IMR-90 (cell line): ENCODE data around the gene UST. TPM values are rescaled to one million over a fixed set of nuclear protein-coding genes. Genes with fewer than 3 reads are reported as not detected.

Experiments
- ATAC-seq: fragments of 200-7000 bp; cut with Tn5 transposase; 2 replicates; pipeline ENCODE4 v1.9.1; 2020; ENCODE audit warnings: low read depth, mild to moderate bottlenecking, moderate library complexity
- BruUV-seq: library from RNA; stranded (reverse); fragments of 400-500 nt; replicated peaks from 2 replicates; lab custom pipeline; 2021; lab: Mats Ljungman, UMichigan
- CTCF ChIA-PET: fragments of 300-600 bp; formaldehyde crosslinking; extraction: SDS; loops from one replicate; lab custom pipeline; 2021; ENCODE audit warnings: antibody characterized with exemption; lab: Yijun Ruan, JAX
- POLR2A ChIA-PET: fragments of 300-600 bp; sonication (Branson Sonifier 250); formaldehyde crosslinking; loops from one replicate; lab custom pipeline; 2022; ENCODE audit warnings: antibody characterized with exemption; ENCODE audit not compliant: unreplicated experiment; lab: Charles Lee
- DNase-seq: peaks from one replicate; pipeline ENCODE4 v3.0.0; 2013
- H2AFZ ChIP-seq: replicated peaks from 2 replicates; pipeline ENCODE3; 2013; ENCODE audit warnings: low read length, mild to moderate bottlenecking; ENCODE audit not compliant: poor library complexity
- H2AK5ac ChIP-seq: 2 replicates; pipeline ENCODE4 v1.6.1; 2013; ENCODE audit warnings: low read depth, low read length, inconsistent platforms
- H2AK9ac ChIP-seq: replicated peaks from 2 replicates; pipeline ENCODE3; 2013; ENCODE audit warnings: mild to moderate bottlenecking, low read depth, low read length, moderate library complexity; ENCODE audit not compliant: poor library complexity
- H2BK120ac ChIP-seq: 2 replicates; pipeline ENCODE4 v1.6.1; 2013; ENCODE audit warnings: low read depth, low read length, inconsistent platforms
- H2BK15ac ChIP-seq: 3 replicates; pipeline ENCODE4 v1.6.1; 2013; ENCODE audit warnings: low read depth, low read length, inconsistent platforms
- H2BK20ac ChIP-seq: 2 replicates; pipeline ENCODE4 v1.6.1; 2013; ENCODE audit warnings: low read depth, mild to moderate bottlenecking, inconsistent platforms, low read length, moderate library complexity
- H2BK5ac ChIP-seq: 2 replicates; pipeline ENCODE4 v1.6.1; 2013; ENCODE audit warnings: mild to moderate bottlenecking, low read depth, low read length, inconsistent platforms; ENCODE audit not compliant: poor library complexity, severe bottlenecking
- H3K14ac ChIP-seq: replicated peaks from 2 replicates; pipeline ENCODE4 v1.6.1; 2013; ENCODE audit warnings: low read depth, low read length, inconsistent platforms
- H3K18ac ChIP-seq: 2 replicates; pipeline ENCODE4 v1.6.1; 2013; ENCODE audit warnings: low read depth, low read length, control low read depth
- H3K23ac ChIP-seq: 2 replicates; pipeline ENCODE4 v1.6.1; 2013; ENCODE audit warnings: low read depth, low read length, inconsistent platforms
- H3K27ac ChIP-seq: 2 replicates; pipeline ENCODE4 v1.5.1; 2013; ENCODE audit warnings: mild to moderate bottlenecking, control low read depth, low read length; ENCODE audit not compliant: insufficient read depth
- H3K27me3 ChIP-seq: 2 replicates; pipeline ENCODE4 v1.6.1; 2013; ENCODE audit warnings: low read length; ENCODE audit not compliant: control insufficient read depth, insufficient read depth
- H3K36me3 ChIP-seq: 2 replicates; pipeline ENCODE4 v1.6.1; 2013; ENCODE audit warnings: low read length, mixed read lengths; ENCODE audit not compliant: control insufficient read depth, insufficient read depth
- H3K4ac ChIP-seq: 2 replicates; pipeline ENCODE4 v1.6.1; 2013; ENCODE audit warnings: low read depth, low read length, inconsistent platforms
- H3K4me1 ChIP-seq: 2 replicates; pipeline ENCODE4 v1.6.1; 2013; ENCODE audit warnings: low read length, mixed read lengths; ENCODE audit not compliant: control insufficient read depth, insufficient read depth
- H3K4me2 ChIP-seq: 2 replicates; pipeline ENCODE4 v1.6.1; 2013; ENCODE audit warnings: low read depth, mild to moderate bottlenecking, control low read depth, low read length, moderate library complexity
- H3K4me3 ChIP-seq: 2 replicates; pipeline ENCODE4 v1.5.1; 2013; ENCODE audit warnings: low read depth, mild to moderate bottlenecking, control low read depth, low read length, moderate library complexity; ENCODE audit not compliant: insufficient read depth
- H3K56ac ChIP-seq: 2 replicates; pipeline ENCODE4 v1.6.1; 2013; ENCODE audit warnings: low read length, inconsistent platforms; ENCODE audit not compliant: insufficient read depth; ENCODE audit errors: extremely low read depth
- H3K79me1 ChIP-seq, 2 experiments: 2 replicates each; pipeline ENCODE4 v1.6.1; 2013; ENCODE audit warnings: low read length in 2 of 2, inconsistent platforms in 1 of 2, low read depth in 1 of 2
- H3K9ac ChIP-seq: 2 replicates; pipeline ENCODE4 v1.6.1; 2013; ENCODE audit warnings: low read depth, low read length, control low read depth
- H3K9me1 ChIP-seq: 2 replicates; pipeline ENCODE4 v1.6.1; 2013; ENCODE audit warnings: low read length, inconsistent platforms; ENCODE audit not compliant: insufficient read depth
- H3K9me3 ChIP-seq: 2 replicates; pipeline ENCODE4 v1.6.1; 2013; ENCODE audit warnings: low read length; ENCODE audit not compliant: control insufficient read depth, insufficient read depth
- H4K20me1 ChIP-seq: 2 replicates; pipeline ENCODE4 v1.6.1; 2013; ENCODE audit warnings: low read length, inconsistent platforms; ENCODE audit not compliant: insufficient read depth
- H4K5ac ChIP-seq: 2 replicates; pipeline ENCODE4 v1.6.1; 2013; ENCODE audit warnings: mild to moderate bottlenecking, low read depth, low read length, control low read depth
- H4K8ac ChIP-seq, 2 experiments: 2 replicates each; pipeline ENCODE4 v1.6.1; 2013; ENCODE audit warnings: low read depth in 2 of 2, low read length in 2 of 2, control low read depth in 1 of 2, inconsistent platforms in 1 of 2
- H4K91ac ChIP-seq: 2 replicates; pipeline ENCODE4 v1.6.1; 2013; ENCODE audit warnings: low read depth, low read length, inconsistent platforms; ENCODE audit not compliant: insufficient read depth
- BHLHE40 ChIP-seq: fragments of 150-350 bp; IDR thresholded peaks from 2 replicates; pipeline ENCODE4 v1.6.1; 2016; ENCODE audit warnings: mild to moderate bottlenecking, low read depth, low read length
- CHD1 ChIP-seq: IDR thresholded peaks from 2 replicates; pipeline ENCODE4 v1.6.1; 2012; ENCODE audit warnings: low read depth, low read length, improper control_type of control experiment
- MXI1 ChIP-seq: IDR thresholded peaks from 2 replicates; pipeline ENCODE4 v1.6.1; 2012; ENCODE audit warnings: low read depth, mild to moderate bottlenecking, low read length, moderate library complexity, borderline replicate concordance
- RAD21 ChIP-seq: IDR thresholded peaks from 2 replicates; pipeline ENCODE4 v1.6.1; 2012; ENCODE audit warnings: low read length, improper control_type of control experiment
- RFX5 ChIP-seq: IDR thresholded peaks from 2 replicates; pipeline ENCODE4 v1.8.0; 2012; ENCODE audit warnings: low read depth, mild to moderate bottlenecking, low read length, moderate library complexity
- dilution Hi-C: fragments of 300-500 bp; cut with HindIII; formaldehyde crosslinking; loops from one replicate; pipeline ENCODE4 v1.14.3; 2018; ENCODE audit warnings: low sequenced_read_pairs; ENCODE audit not compliant: unreplicated experiment
- in situ Hi-C: fragments of 300-500 bp; cut with MboI; formaldehyde crosslinking; loops from 3 replicates; pipeline ENCODE4 v1.14.3; 2019; ENCODE audit warnings: low sequenced_read_pairs, inconsistent platforms, mixed read lengths
- intact Hi-C: fragments of 100-400 bp; cut with micrococcal nuclease; formaldehyde crosslinking; loops from 2 replicates; pipeline ENCODE4 v1.10.0; 2022
- polyA plus RNA-seq, 3 experiments: library from polyadenylated mRNA; depleted of rRNA; stranded (reverse); fragments of >200 nt; gene quantifications; 2 replicates each; pipeline ENCODE4 v1.2.3, GENCODE V29; 2012; ENCODE audit warnings: low replicate concordance in 1 of 3
- total RNA-seq: library from RNA; depleted of rRNA; stranded (reverse); fragments of >200 nt; gene quantifications from 2 replicates; pipeline ENCODE4 v1.2.3, GENCODE V29; 2012

The UST gene
- total and polyA plus RNA-seq, 2 of the 4 experiments (the other 2 are of a cell fraction) = 7.7 to 13.8 TPM

DNA sequence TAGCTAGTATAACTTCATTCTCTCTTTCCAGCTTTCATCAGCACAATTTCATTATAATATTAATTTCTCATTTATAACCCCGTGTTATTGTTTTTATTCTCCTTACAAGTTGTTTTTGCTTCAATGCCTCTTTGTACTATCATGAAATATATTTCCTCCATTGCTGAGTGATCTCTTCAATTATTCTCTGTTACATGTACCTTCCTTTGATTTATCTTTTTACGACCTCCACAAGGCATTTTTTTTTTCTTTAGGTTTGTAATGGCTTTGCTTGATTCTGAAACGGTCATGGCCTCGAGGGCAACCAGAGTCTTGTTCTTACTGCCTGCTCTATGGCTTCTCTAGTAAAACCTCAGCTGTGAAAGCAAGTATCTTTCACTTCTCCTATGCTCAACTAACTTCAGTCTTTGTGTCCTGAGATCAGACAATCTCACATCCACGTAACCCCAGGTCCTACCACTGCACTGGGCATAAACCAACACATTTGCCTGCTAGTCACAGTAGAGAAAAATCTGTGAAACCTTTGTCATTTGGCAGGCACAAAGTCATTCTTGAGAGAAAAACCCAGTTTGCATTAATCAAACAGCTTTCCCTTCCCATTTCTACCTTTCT lies 119.9 kb downstream of the UST start (continued):
- TF ChIP-seq RAD21 = no peak

DNA sequence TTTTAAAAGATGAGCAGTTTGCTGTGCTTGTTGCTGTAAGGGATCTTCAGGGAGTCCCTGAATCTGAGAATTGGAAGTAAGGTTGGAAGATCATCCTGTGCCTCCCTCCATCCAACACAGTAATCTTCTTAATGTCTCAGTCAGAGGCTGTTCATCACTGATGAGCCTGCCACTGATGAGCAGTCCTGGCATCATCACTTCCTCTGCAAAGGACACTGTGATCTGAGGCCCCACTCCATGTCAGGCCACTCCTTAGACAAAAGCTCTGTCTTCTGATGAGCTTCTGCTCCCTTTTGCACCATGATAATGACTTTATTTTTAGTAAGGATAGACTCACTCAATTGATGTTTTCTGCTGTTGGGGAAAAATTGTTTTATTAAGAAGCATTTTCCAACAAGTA lies 121.0 kb downstream of the UST start:
- H4K91ac ChIP-seq = no peak overlapping the region
- H2BK15ac ChIP-seq = peak overlapping the region; percentile 1; the same call in 1 of the 3 replicates
- dilution Hi-C loops = no loop called here
- BruUV-seq = no TSS peak
- peaks cover 16% of the 10 kb centered on the region for H3K9me1 ChIP-seq
- H3K4me2 ChIP-seq = peak overlapping the region; percentile 13; the same call in 1 of the 2 replicates
- no peak overlapping the region for H3K27ac ChIP-seq
- H3K4me3 ChIP-seq = no peak overlapping the region
- H3K56ac ChIP-seq = no peak overlapping the region
- peaks cover 14% of the 10 kb centered on the region for H3K4me1 ChIP-seq
- in situ Hi-C loops = no loop called here
- H2AK9ac ChIP-seq = no peak overlapping the region
- H3K18ac ChIP-seq = no peak overlapping the region; the same call in 1 of the 2 replicates
- H3K36me3 ChIP-seq = no peaks in the 10 kb centered on the region
- H4K5ac ChIP-seq = no peak overlapping the region
- H3K9me3 ChIP-seq = no peaks in the 10 kb centered on the region
- H4K20me1 ChIP-seq = 0 out of 2 replicates have a peak, but pooled peaks cover 8% of the 10 kb centered on the region
- H2AFZ ChIP-seq = peak overlapping the region; percentile 70
- ATAC-seq (peak; percentile 39), DNase-seq (peak; percentile 49)
- peak overlapping the region; percentile 46; the same call in 1 of the 2 replicates for H2AK5ac ChIP-seq
- intact Hi-C loops = no loop called here
- no peak overlapping the region for H3K9ac ChIP-seq
- H2BK120ac ChIP-seq = peak overlapping the region; percentile 62; the same call in 1 of the 2 replicates
- peak overlapping the region; percentile 82 for H3K4ac ChIP-seq
- peak overlapping the region; percentile 66; the same call in 1 of the 2 replicates for H2BK20ac ChIP-seq
- no peak for TF ChIP-seq CHD1
- no peak for TF ChIP-seq MXI1
- TF ChIP-seq RFX5 = no peak
- no peak for TF ChIP-seq BHLHE40
- ChIA-PET POLR2A (no interaction called here), CTCF (no interaction called here)
- peak overlapping the region; percentile 38 for H3K14ac ChIP-seq
- H2BK5ac ChIP-seq = peak overlapping the region; percentile 35
- no peak overlapping the region; a peak in 1 of 4 replicates for H4K8ac ChIP-seq
- peak overlapping the region; percentile 54 for H3K23ac ChIP-seq
- peaks cover 14 to 43% of the 10 kb centered on the region in 2 experiments; a peak in 3 of 4 replicates for H3K79me1 ChIP-seq
- H3K27me3 ChIP-seq = no peaks in the 10 kb centered on the region
